ENCODE data around the gene NEMP1.

DNA sequence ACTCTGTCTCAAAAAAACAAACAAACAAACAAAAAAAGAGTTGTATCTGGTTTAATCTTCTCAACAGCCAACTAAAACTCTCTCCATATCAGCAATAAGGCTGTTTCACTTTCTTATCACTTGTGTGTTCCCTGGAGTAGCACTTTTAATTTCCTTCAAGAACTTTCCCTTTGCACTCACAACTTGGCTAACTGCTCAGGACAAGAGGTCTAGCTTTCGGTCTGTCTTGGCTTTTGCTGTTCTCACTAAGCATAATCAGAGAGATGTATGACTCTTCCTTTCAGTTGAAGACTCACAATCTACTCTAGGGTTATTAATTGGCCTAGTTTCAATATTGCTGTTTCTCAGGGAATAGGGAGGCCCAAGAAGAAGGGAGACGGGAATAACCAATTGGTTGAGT, 12.3 kb downstream of the NEMP1 start:
- TF ChIP-seq, protein P1, sequence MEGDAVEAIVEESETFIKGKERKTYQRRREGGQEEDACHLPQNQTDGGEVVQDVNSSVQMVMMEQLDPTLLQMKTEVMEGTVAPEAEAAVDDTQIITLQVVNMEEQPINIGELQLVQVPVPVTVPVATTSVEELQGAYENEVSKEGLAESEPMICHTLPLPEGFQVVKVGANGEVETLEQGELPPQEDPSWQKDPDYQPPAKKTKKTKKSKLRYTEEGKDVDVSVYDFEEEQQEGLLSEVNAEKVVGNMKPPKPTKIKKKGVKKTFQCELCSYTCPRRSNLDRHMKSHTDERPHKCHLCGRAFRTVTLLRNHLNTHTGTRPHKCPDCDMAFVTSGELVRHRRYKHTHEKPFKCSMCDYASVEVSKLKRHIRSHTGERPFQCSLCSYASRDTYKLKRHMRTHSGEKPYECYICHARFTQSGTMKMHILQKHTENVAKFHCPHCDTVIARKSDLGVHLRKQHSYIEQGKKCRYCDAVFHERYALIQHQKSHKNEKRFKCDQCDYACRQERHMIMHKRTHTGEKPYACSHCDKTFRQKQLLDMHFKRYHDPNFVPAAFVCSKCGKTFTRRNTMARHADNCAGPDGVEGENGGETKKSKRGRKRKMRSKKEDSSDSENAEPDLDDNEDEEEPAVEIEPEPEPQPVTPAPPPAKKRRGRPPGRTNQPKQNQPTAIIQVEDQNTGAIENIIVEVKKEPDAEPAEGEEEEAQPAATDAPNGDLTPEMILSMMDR (IDR thresholded peaks at IDR 0.05 in 8 of 11, conservative IDR thresholded peaks at IDR 0.05 in 3 of 11): no peak
- no peak for TF ChIP-seq POLR2A (IDR thresholded peaks at IDR 0.05)
